ENCODE data around the gene DRD1.
A peak's percentile ranks its signal among the peaks of the same experiment; 100 is the strongest.
"Not testable (repeated sequence)": the region's sequence is repeated elsewhere in the genome, so short reads cannot be mapped to it uniquely, and the experiment has no call there.

Gene DRD1

GRCh38 chr5:175456105-175456742, 12.2 kb upstream of the DRD1 start:
- TF ChIP-seq EZH2 (IDR thresholded peaks at IDR 0.05) (no peak), POLR2AphosphoS5 (IDR thresholded peaks at IDR 0.05; ENCODE audit: borderline replicate concordance, low read depth, low read length) (no peak), FOXP2 (optimal IDR thresholded peaks at IDR 0.05; ENCODE audit: control extremely low read depth, extremely low read length, insufficient read depth) (no peak)
- no peak for DNase-seq (ENCODE audit: low read depth, low spot score)
- Histone ChIP-seq H3K9ac (ENCODE audit: insufficient read length) (no peak overlapping the region), H3K4me3 (no peak overlapping the region), H3K36me3 (ENCODE audit: insufficient read depth, low read length) (no peaks in the 10 kb centered on the region), H3K9me3 (ENCODE audit: low read depth, low read length) (no peaks in the 10 kb centered on the region), H3K27ac (no peak overlapping the region)

- H3K36me3 ChIP-seq (ENCODE audit: insufficient read depth, low read length); H3K9ac ChIP-seq (ENCODE audit: insufficient read length); DNase-seq (ENCODE audit: low read depth, low spot score); H3K4me3 ChIP-seq; H3K9me3 ChIP-seq (ENCODE audit: low read depth, low read length); H3K27ac ChIP-seq: not testable (repeated sequence)
These were observed 10.4 kb upstream of the DRD1 start for GRCh38 chr5:175454338-175454737.

DNA sequence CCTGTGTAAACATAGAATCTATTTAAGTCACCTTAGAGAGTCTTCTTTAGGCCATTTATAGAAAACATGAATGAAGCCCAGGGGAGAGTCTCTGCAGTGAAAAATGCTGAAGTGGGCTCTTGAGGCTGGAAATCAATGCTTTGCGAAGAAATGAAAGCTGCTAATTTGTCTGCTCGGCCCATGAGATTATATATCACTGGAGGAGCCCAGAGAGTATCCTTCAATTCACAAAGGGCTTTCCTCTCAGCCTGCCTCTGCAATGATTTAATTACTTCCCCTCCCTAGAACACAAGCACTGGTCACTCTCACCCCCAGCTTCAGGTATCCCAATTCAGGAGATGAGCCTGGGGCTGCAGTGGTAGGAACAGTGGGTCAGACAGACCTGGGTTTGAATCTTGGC, 8.2 kb upstream of the DRD1 start:
- TF ChIP-seq FOXP2 (optimal IDR thresholded peaks at IDR 0.05; ENCODE audit: control extremely low read depth, extremely low read length, insufficient read depth) (no peak), EZH2 (IDR thresholded peaks at IDR 0.05) (no peak), POLR2AphosphoS5 (IDR thresholded peaks at IDR 0.05; ENCODE audit: borderline replicate concordance, low read depth, low read length) (no peak)
- H3K9ac ChIP-seq (ENCODE audit: insufficient read length): no peak overlapping the region
- no peaks in the 10 kb centered on the region for H3K9me3 ChIP-seq (ENCODE audit: low read depth, low read length)
- DNase-seq (ENCODE audit: low read depth, low spot score): no peak
- no peaks in the 10 kb centered on the region for H3K36me3 ChIP-seq (ENCODE audit: insufficient read depth, low read length)
- H3K4me3 ChIP-seq: no peak overlapping the region
- no peak overlapping the region for H3K27ac ChIP-seq

DNA sequence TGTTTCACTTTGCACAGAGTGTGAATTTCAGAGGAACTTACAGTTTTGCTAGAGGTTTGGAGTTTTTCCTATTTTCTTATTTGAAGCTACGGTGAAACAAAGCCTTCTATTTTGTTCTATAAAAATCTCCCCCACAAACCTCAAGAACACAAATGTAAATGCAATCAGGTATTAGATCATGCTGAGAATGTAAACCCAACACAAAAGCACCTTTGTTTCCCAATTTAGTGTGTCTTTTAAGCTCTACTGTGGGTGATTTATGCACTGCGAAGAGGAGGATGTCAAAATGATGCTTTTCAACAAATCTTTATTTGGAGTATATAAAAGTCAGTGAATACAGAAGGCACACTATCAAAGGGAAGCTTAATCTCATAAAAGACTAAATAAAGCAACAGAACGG, 4.3 kb upstream of the DRD1 start:
- Histone ChIP-seq H3K27ac (no peak overlapping the region), H3K36me3 (ENCODE audit: insufficient read depth, low read length) (no peaks in the 10 kb centered on the region), H3K9ac (ENCODE audit: insufficient read length) (no peak overlapping the region), H3K9me3 (ENCODE audit: low read depth, low read length) (no peaks in the 10 kb centered on the region), H3K4me3 (no peak overlapping the region)
- DNase-seq (ENCODE audit: low read depth, low spot score): no peak
- no peak for TF ChIP-seq EZH2 (IDR thresholded peaks at IDR 0.05)
- TF ChIP-seq FOXP2 (optimal IDR thresholded peaks at IDR 0.05; ENCODE audit: control extremely low read depth, extremely low read length, insufficient read depth): no peak
- TF ChIP-seq POLR2AphosphoS5 (IDR thresholded peaks at IDR 0.05; ENCODE audit: borderline replicate concordance, low read depth, low read length): no peak

- H3K27ac ChIP-seq: no peak overlapping the region
- H3K36me3 ChIP-seq (ENCODE audit: insufficient read depth, low read length): no peaks in the 10 kb centered on the region
- H3K4me3 ChIP-seq: no peak overlapping the region
- no peak overlapping the region for H3K9ac ChIP-seq (ENCODE audit: insufficient read length)
- no peaks in the 10 kb centered on the region for H3K9me3 ChIP-seq (ENCODE audit: low read depth, low read length)
- no peak for DNase-seq (ENCODE audit: low read depth, low spot score)
- no peak for TF ChIP-seq POLR2AphosphoS5 (IDR thresholded peaks at IDR 0.05; ENCODE audit: borderline replicate concordance, low read depth, low read length)
- TF ChIP-seq FOXP2 (optimal IDR thresholded peaks at IDR 0.05; ENCODE audit: control extremely low read depth, extremely low read length, insufficient read depth): no peak
- no peak for TF ChIP-seq EZH2 (IDR thresholded peaks at IDR 0.05)
These were observed 3.6 kb upstream of the DRD1 start for GRCh38 chr5:175447571-175447970.

DNA sequence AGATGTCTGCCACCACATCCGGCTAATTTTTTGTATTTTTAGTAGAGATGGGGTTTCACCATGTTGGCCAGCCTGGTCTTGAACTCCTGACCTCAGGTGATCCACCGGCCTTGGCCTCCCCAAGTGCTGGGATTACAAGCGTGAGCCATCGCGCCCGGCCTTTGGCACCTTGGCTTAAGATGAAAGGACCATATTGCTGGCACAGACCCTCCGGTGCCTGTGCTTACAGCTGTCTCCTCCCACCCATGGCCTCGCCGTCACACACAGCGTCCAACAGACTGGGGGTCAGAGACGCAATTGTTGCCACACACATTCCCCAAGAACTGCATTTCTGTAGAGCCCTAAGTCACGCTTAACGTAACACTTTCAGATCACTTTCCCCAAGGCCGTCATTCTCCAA, 2.4 kb upstream of the DRD1 start:
- not testable (repeated sequence) for H3K9ac ChIP-seq (ENCODE audit: insufficient read length); H3K27ac ChIP-seq; H3K36me3 ChIP-seq (ENCODE audit: insufficient read depth, low read length); H3K4me3 ChIP-seq; H3K9me3 ChIP-seq (ENCODE audit: low read depth, low read length); DNase-seq (ENCODE audit: low read depth, low spot score)

GRCh38 chr5:175444905-175445456, 999 bp upstream of the DRD1 start:
- peak overlapping the region; percentile 60 for H3K9ac ChIP-seq (ENCODE audit: insufficient read length)
- TF ChIP-seq FOXP2 (optimal IDR thresholded peaks at IDR 0.05; ENCODE audit: control extremely low read depth, extremely low read length, insufficient read depth): no peak
- TF ChIP-seq EZH2 (IDR thresholded peaks at IDR 0.05): no peak
- no peak for TF ChIP-seq POLR2AphosphoS5 (IDR thresholded peaks at IDR 0.05; ENCODE audit: borderline replicate concordance, low read depth, low read length)

GRCh38 chr5:175443514-175444059, 395 bp downstream of the DRD1 start:
- H3K36me3 ChIP-seq (ENCODE audit: insufficient read depth, low read length): no peaks in the 10 kb centered on the region
- no peak for DNase-seq (ENCODE audit: low read depth, low spot score)
- no peak overlapping the region for H3K27ac ChIP-seq
- H3K9me3 ChIP-seq (ENCODE audit: low read depth, low read length): no peaks in the 10 kb centered on the region
- peak overlapping the region; percentile 86 for H3K4me3 ChIP-seq
- peak overlapping the region; percentile 70 for H3K9ac ChIP-seq (ENCODE audit: insufficient read length)
- TF ChIP-seq FOXP2 (optimal IDR thresholded peaks at IDR 0.05; ENCODE audit: control extremely low read depth, extremely low read length, insufficient read depth) (no peak), POLR2AphosphoS5 (IDR thresholded peaks at IDR 0.05; ENCODE audit: borderline replicate concordance, low read depth, low read length) (no peak), EZH2 (IDR thresholded peaks at IDR 0.05) (no peak)

More at GRCh38 chr5:175444905-175445456, 999 bp upstream of the DRD1 start:
- Histone ChIP-seq H3K27ac (no peak overlapping the region), H3K9me3 (ENCODE audit: low read depth, low read length) (no peaks in the 10 kb centered on the region), H3K36me3 (ENCODE audit: insufficient read depth, low read length) (no peaks in the 10 kb centered on the region), H3K4me3 (peak overlapping the region; percentile 86)
- DNase-seq (ENCODE audit: low read depth, low spot score): no peak

Data from SK-N-MC (cell line).